Measurements from ENCODE around the gene FAM222A. TPM values are rescaled to one million over a fixed set of nuclear protein-coding genes. Genes with fewer than 3 reads are reported as not detected.
"Not testable (repeated sequence)": the region's sequence is repeated elsewhere in the genome, so short reads cannot be mapped to it uniquely, and the experiment has no call there.

FAM222A gene
- total RNA-seq, 1 donor from 2014 or later, result 2.5 TPM

GRCh38 chr12:109689426-109689825, 24.2 kb upstream of the FAM222A start:
- H4K20me1 ChIP-seq (ENCODE audit: low read depth), result no peaks in the 10 kb centered on the region
- peaks cover 16% of the 10 kb centered on the region for H3K27me3 Mint-ChIP-seq (ENCODE audit: insufficient read depth, low read depth)
- H3K9me3 Mint-ChIP-seq, result peaks cover 5% of the 10 kb centered on the region
- H3K36me3 ChIP-seq, result no peaks in the 10 kb centered on the region
- no peak for TF ChIP-seq EZH2 (IDR thresholded peaks at IDR 0.05)
- no peak for TF ChIP-seq EZH2phosphoT487 (IDR thresholded peaks at IDR 0.05)
- TF ChIP-seq CTCF (IDR thresholded peaks at IDR 0.05), result no peak
- no peaks in the 10 kb centered on the region for H3K36me3 Mint-ChIP-seq
- H3K27me3 ChIP-seq, result no peaks in the 10 kb centered on the region
- peaks cover 15% of the 10 kb centered on the region for H3K4me1 Mint-ChIP-seq
- no peak overlapping the region for H3K27ac Mint-ChIP-seq
- no peak overlapping the region for H3K27ac ChIP-seq
- H3K9ac ChIP-seq, result no peak overlapping the region
- no peaks in the 10 kb centered on the region for H3K9me3 ChIP-seq (ENCODE audit: low read depth)
- no peak overlapping the region for H2AFZ ChIP-seq (replicated peaks)
- no peak for DNase-seq (ENCODE audit: low spot score)
- H3F3A ChIP-seq (ENCODE audit: low read depth), result peaks cover 3% of the 10 kb centered on the region
- H3K4me1 ChIP-seq, result peaks cover 6% of the 10 kb centered on the region
- no peaks in the 10 kb centered on the region for H3K79me2 ChIP-seq (ENCODE audit: low read depth)
- H3K4me3 Mint-ChIP-seq, result no peak overlapping the region
- H3K4me2 ChIP-seq, result no peak overlapping the region
- H3K4me3 ChIP-seq, result no peak overlapping the region

- Mint-ChIP-seq H3K4me3 (no peak overlapping the region), H3K27me3 (ENCODE audit: insufficient read depth, low read depth) (peaks cover 22% of the 10 kb centered on the region), H3K27ac (peak overlapping the region; percentile 5), H3K9me3 (peaks cover 5% of the 10 kb centered on the region), H3K36me3 (no peaks in the 10 kb centered on the region), H3K4me1 (peaks cover 40% of the 10 kb centered on the region)
- H3K27me3 ChIP-seq, result no peaks in the 10 kb centered on the region
- no peak overlapping the region for H3K9ac ChIP-seq
- H3K36me3 ChIP-seq, result no peaks in the 10 kb centered on the region
- no peak overlapping the region for H3K27ac ChIP-seq
- H3F3A ChIP-seq (ENCODE audit: low read depth), result peaks cover 24% of the 10 kb centered on the region
- H2AFZ ChIP-seq (replicated peaks), result no peak overlapping the region
- H3K4me1 ChIP-seq, result peaks cover 30% of the 10 kb centered on the region
- no peaks in the 10 kb centered on the region for H4K20me1 ChIP-seq (ENCODE audit: low read depth)
- no peaks in the 10 kb centered on the region for H3K9me3 ChIP-seq (ENCODE audit: low read depth)
- no peak for TF ChIP-seq EZH2phosphoT487 (IDR thresholded peaks at IDR 0.05)
- no peak for TF ChIP-seq EZH2 (IDR thresholded peaks at IDR 0.05)
- TF ChIP-seq CTCF (IDR thresholded peaks at IDR 0.05), result no peak
- no peak overlapping the region for H3K4me2 ChIP-seq
- H3K79me2 ChIP-seq (ENCODE audit: low read depth), result no peaks in the 10 kb centered on the region
- H3K4me3 ChIP-seq, result no peak overlapping the region
- DNase-seq (ENCODE audit: low spot score), result no peak
These were observed 20.5 kb upstream of the FAM222A start for GRCh38 chr12:109693160-109693559.

- H2AFZ ChIP-seq (replicated peaks), result no peak overlapping the region
- no peak overlapping the region for H3K9ac ChIP-seq
- Mint-ChIP-seq H3K27ac (peak overlapping the region; percentile 35), H3K36me3 (no peaks in the 10 kb centered on the region), H3K9me3 (peaks cover 5% of the 10 kb centered on the region), H3K4me1 (peaks cover 42% of the 10 kb centered on the region), H3K4me3 (peak overlapping the region; percentile 27), H3K27me3 (ENCODE audit: insufficient read depth, low read depth) (peaks cover 22% of the 10 kb centered on the region)
- peaks cover 31% of the 10 kb centered on the region for H3K4me1 ChIP-seq
- peaks cover 27% of the 10 kb centered on the region for H3F3A ChIP-seq (ENCODE audit: low read depth)
- no peak overlapping the region for H3K4me3 ChIP-seq
- H3K27ac ChIP-seq, result no peak overlapping the region
- no peaks in the 10 kb centered on the region for H4K20me1 ChIP-seq (ENCODE audit: low read depth)
- no peak for TF ChIP-seq CTCF (IDR thresholded peaks at IDR 0.05)
- no peak for TF ChIP-seq EZH2 (IDR thresholded peaks at IDR 0.05)
- no peak for TF ChIP-seq EZH2phosphoT487 (IDR thresholded peaks at IDR 0.05)
- peak overlapping the region; percentile 27 for H3K4me2 ChIP-seq
- H3K79me2 ChIP-seq (ENCODE audit: low read depth), result no peaks in the 10 kb centered on the region
- DNase-seq (ENCODE audit: low spot score), result no peak
- no peaks in the 10 kb centered on the region for H3K36me3 ChIP-seq
- H3K9me3 ChIP-seq (ENCODE audit: low read depth), result no peaks in the 10 kb centered on the region
- H3K27me3 ChIP-seq, result no peaks in the 10 kb centered on the region
These were observed 19.7 kb upstream of the FAM222A start for GRCh38 chr12:109693653-109694600.

- not testable (repeated sequence) for H3K9me3 ChIP-seq (ENCODE audit: low read depth); H3K9me3 Mint-ChIP-seq; H3K9ac ChIP-seq; H3K36me3 Mint-ChIP-seq; H3K79me2 ChIP-seq (ENCODE audit: low read depth); H3K4me2 ChIP-seq; H2AFZ ChIP-seq (replicated peaks); H3K27me3 ChIP-seq; H3K4me3 ChIP-seq; H4K20me1 ChIP-seq (ENCODE audit: low read depth); H3K27ac ChIP-seq; DNase-seq (ENCODE audit: low spot score); H3K36me3 ChIP-seq
- H3K4me1 ChIP-seq, result peaks cover 31% of the 10 kb centered on the region
- peaks cover 27% of the 10 kb centered on the region for H3F3A ChIP-seq (ENCODE audit: low read depth)
- Mint-ChIP-seq H3K4me1 (peaks cover 42% of the 10 kb centered on the region), H3K4me3 (peak overlapping the region; percentile 27), H3K27me3 (ENCODE audit: insufficient read depth, low read depth) (peaks cover 22% of the 10 kb centered on the region), H3K27ac (peak overlapping the region; percentile 35)
These were observed 19.0 kb upstream of the FAM222A start for GRCh38 chr12:109694629-109695028.
